GM12891 (cell line): ENCODE measurements around the gene POU2F1.
"Not testable (repeated sequence)": the region's sequence is repeated elsewhere in the genome, so short reads cannot be mapped to it uniquely, and the experiment has no call there.

Source experiments
- DNase-seq: peaks from one replicate; pipeline ENCODE4 v3.0.0; 2011; ENCODE audit warnings: low spot score; ENCODE audit not compliant: insufficient read length
- FAIRE-seq: peaks from 2 replicates; lab custom pipeline; 2011; peaks lifted over from hg19 to GRCh38; lab: Jason Lieb, UNC
- PAX5 ChIP-seq: IDR thresholded peaks from 2 replicates; pipeline ENCODE4 v1.6.1; 2011; ENCODE audit warnings: low read length, moderate library complexity, mild to moderate bottlenecking; ENCODE audit not compliant: insufficient read depth, severe bottlenecking
- POLR2A ChIP-seq: IDR thresholded peaks from 2 replicates; pipeline ENCODE4 v1.6.1; 2011; ENCODE audit warnings: low read depth, low read length, control low read depth
- POLR2AphosphoS5 ChIP-seq: IDR thresholded peaks from 2 replicates; pipeline ENCODE4 v1.6.1; 2011; ENCODE audit warnings: low read depth, low read length, control low read depth
- POU2F2 ChIP-seq: IDR thresholded peaks from 2 replicates; pipeline ENCODE4 v1.6.1; 2011; ENCODE audit warnings: low read depth, mild to moderate bottlenecking, control low read depth, low read length, moderate library complexity
- SPI1 ChIP-seq: IDR thresholded peaks from 2 replicates; pipeline ENCODE4 v1.6.1; 2011; ENCODE audit warnings: low read depth, low read length, control low read depth
- TAF1 ChIP-seq: IDR thresholded peaks from 2 replicates; pipeline ENCODE4 v1.6.1; 2011; ENCODE audit warnings: low read depth, low read length, control low read depth

The POU2F1 gene

DNA sequence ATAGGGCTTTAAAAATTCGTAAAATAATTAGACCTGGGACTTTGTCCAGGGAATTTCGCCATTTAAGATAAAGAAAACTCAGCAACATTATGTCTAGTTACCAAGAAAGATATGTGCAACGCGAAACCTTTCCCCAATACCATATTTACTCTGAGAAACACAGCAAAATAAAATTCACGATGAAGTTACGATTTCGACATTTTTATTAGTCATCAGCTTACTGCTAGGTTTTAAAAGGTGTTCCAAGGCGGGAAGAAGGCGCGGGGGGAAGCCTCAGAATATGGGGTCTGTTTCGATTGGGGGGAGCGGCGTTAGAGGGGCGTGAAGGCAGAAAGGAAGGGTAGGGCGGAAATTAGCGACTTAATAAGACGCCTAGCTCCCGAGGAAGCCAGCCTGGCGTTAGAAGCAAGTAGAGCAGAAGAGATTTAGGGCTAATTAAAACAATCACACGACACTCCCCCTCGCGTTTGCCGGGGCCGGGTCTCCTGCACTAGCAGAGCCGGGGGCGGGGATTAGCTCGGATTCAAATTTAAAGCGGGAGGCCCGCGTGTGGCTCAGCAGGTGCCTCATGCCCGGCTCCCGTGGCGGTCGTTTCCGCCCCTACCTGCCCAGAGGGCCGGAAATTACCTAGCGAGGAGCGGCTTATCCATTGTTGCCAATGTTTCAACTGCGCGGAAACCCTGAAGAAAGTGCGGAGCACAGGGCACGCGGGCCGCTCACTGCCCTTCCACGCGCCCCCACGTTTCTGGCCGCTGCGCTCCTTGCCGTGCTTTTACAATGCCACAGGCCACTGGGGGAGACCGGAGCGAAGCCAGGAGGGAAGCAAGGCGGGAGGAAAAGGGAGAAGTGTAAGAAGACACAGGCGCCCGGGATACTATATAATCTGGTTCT lies 795 bp upstream of the POU2F1 start:
- TF ChIP-seq POLR2A (peak; percentile 57), PAX5 (no peak), SPI1 (no peak)
- no peak for FAIRE-seq
- peak; percentile 43 for DNase-seq

DNA sequence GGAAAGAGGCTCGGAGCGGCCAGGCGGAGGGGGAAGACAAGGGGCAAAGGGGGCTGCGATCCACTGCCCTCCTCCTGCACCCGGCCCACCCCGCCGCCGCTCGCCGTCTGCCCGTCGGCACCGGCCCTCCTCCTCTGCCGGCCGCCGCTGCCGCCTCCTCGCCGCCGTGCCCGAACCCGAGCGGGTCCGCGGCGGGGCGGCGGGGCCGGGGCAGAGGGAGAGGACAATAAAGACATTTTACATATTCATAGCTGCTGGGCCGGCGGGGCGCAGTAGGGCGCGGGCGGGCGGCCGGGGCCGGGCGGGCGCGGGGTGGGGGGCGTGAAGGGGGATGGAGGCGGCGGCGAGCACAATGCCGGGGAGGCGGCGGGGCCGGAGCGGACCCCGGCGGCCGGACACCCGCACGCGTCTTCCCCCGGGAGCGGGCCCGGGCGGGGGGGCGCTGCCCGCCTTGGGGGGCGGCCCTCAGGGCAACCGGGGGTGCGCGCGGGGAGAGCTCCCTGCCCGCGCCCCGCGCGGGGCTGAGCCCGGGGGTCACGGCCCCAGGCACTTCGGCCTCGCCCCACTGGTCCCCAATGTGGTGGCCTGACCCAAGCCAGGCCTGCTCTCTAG lies 546 bp downstream of the POU2F1 start:
- TF ChIP-seq PAX5 (no peak), TAF1 (no peak), POLR2A (no peak), SPI1 (no peak), POU2F2 (no peak), POLR2AphosphoS5 (no peak)
- FAIRE-seq = no peak
- no peak for DNase-seq

DNA sequence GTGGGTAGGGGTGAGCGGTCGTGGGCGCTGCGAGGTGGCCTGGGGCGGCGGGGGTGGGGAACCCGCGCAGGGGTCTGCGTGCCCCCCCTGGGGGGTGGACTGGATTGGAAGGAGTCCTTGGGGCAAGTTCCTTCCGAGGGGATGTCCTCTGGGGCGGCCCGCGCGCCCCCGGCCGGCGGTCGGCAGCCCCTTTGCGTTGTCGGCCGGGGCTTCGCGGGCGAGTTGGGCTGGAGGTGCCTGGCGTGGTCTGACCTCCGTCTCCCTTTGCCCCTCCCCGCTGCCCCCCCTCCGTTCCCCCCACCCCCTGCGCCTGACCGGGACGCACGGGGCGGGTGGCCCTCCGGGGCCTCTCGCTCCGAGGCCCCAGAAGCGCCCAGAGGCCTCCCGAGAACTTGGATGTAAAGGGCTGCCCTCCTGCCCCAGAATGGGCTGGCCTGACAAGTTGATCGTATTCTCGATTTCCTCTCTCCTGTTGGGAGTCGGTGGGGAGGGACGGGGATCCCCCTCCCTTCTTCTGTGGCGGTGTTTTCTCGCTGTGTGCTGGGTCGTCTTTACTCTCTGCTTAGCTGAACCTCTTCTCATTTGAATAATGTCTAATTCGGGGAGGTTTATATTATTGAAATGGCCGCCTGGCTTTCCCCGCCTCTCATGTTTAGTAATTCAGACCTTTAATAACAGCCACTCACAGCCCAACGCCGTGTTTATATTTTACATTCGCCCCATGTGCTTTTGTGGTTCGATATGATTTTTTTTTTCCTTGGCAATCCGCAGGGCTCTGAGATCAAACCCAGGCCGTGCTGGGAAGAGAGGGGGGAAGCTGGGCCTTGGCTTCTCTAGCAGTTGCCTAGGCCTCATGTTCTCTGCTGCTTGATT lies 1.3 kb downstream of the POU2F1 start:
- FAIRE-seq (peak; percentile 86), DNase-seq (peak; percentile 13)

GRCh38 chr1:167223144-167224103 lies 2.7 kb downstream of the POU2F1 start:
- DNase-seq (no peak), FAIRE-seq (no peak)
- TF ChIP-seq SPI1 = no peak
- TF ChIP-seq PAX5 = no peak
- no peak for TF ChIP-seq POLR2A
- TF ChIP-seq POU2F2 = no peak
- TF ChIP-seq TAF1 = no peak
- no peak for TF ChIP-seq POLR2AphosphoS5

More for the DNA sequence above, 1.3 kb downstream of the POU2F1 start:
- TF ChIP-seq PAX5 (no peak), POLR2A (peak; percentile 80), TAF1 (0 out of 2 replicates have a peak, but pooled peaks have one; percentile 17), SPI1 (no peak), POU2F2 (peak; percentile 80; the same call in 1 of the 2 replicates), POLR2AphosphoS5 (peak; percentile 75)

GRCh38 chr1:167224734-167225235 lies 4.1 kb downstream of the POU2F1 start:
- FAIRE-seq = not testable (repeated sequence)

GRCh38 chr1:167225920-167226319 lies 5.2 kb downstream of the POU2F1 start:
- DNase-seq (no peak), FAIRE-seq (no peak)
- TF ChIP-seq POLR2A (no peak), TAF1 (no peak), SPI1 (no peak), POU2F2 (no peak), POLR2AphosphoS5 (no peak), PAX5 (no peak)

More at GRCh38 chr1:167224734-167225235, 4.1 kb downstream of the POU2F1 start:
- DNase-seq = not testable (repeated sequence)

DNA sequence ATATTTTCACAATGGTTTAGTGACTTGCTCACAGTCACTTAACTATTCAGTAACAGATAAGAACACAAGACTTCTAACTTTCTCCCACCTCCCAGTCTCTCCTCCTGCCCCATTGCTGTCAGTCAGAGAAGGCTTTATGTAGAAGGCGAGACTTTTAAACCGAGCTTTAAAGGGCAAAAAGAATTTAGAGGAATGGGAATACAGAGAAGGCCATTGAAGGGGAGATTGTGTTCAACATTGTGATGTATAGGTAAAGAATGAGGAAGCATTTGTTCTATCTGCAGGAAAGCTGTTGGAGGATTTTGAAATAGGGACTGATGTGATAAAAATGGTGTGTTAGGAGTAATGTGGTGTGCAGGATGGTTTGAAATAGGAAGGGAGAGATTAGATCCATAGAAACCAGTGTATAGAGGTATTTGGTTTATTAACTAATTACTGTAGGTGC lies 7.3 kb downstream of the POU2F1 start:
- TF ChIP-seq POLR2A (no peak), SPI1 (no peak), PAX5 (no peak), POU2F2 (no peak), POLR2AphosphoS5 (no peak), TAF1 (no peak)
- DNase-seq = no peak
- FAIRE-seq = no peak

DNA sequence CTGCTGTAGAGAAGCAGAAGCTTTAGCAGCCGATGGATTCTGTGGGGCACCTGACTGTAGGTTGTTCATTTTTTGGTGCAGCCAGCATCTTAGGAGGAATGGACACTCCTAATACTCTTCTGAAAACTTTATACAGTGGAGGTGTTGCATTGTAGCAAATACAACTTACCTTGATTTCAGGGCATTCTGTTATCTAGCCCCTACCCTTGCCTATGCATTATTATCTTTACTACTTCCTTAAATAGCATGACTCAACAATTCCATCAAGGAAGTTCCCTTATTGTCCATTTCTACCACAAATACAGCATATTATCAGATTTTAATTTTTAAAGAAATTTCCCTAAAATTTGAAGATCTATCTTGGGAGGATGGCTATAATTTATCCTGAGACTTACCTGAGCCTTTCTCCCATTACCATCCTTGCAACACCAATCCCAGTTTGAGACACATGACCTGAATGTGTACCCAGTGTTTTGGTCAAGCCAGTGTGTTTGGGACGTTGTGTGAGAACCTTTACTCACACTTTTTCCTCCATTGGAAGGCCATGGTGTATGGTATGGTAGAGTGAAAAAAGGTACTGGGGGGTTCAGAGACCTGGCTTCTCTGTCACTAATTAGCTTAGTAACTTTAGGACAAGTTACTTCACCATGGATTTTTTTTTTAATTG lies 9.2 kb downstream of the POU2F1 start:
- FAIRE-seq (no peak), DNase-seq (no peak)
- TF ChIP-seq POU2F2 = no peak
